Endothelial cell of umbilical vein (primary cell): ENCODE measurements around the gene ABRAXAS1. TPM values are rescaled to one million over a fixed set of nuclear protein-coding genes. Genes with fewer than 3 reads are reported as not detected.
"Not testable (repeated sequence)": the region's sequence is repeated elsewhere in the genome, so short reads cannot be mapped to it uniquely, and the experiment has no call there.

ENCODE experiments used
- BruUV-seq: library from RNA; stranded (reverse); fragments of 400-500 nt; replicated peaks from 2 replicates; lab custom pipeline; 2021; lab: Mats Ljungman, UMichigan
- CTCF ChIA-PET: fragments of 300-600, 350-600 bp; sonication (Branson Sonifier 250); formaldehyde crosslinking; loops from one replicate; lab custom pipeline; 2021; ENCODE audit warnings: antibody characterized with exemption, inconsistent platforms; lab: Charles Lee
- POLR2A ChIA-PET: fragments of 300-600, 350-600 bp; sonication (Branson Sonifier 250); formaldehyde crosslinking; loops from one replicate; lab custom pipeline; 2021; ENCODE audit warnings: antibody characterized with exemption, inconsistent platforms; lab: Charles Lee
- DNase-seq: peaks from one replicate; pipeline ENCODE4 v3.0.0-alpha.2; 2011; ENCODE audit warnings: low read depth, low spot score
- FAIRE-seq: peaks from 2 replicates; lab custom pipeline; 2011; peaks lifted over from hg19 to GRCh38; lab: Jason Lieb, UNC
- H2AFZ ChIP-seq: 2 replicates; pipeline ENCODE4 v1.6.0; 2012; ENCODE audit warnings: low read depth, low read length, control low read depth, inconsistent platforms
- H3K27ac ChIP-seq: 2 replicates; pipeline ENCODE4 v1.5.1; 2011; ENCODE audit warnings: low read depth, mild to moderate bottlenecking, control low read depth, low read length, moderate library complexity; ENCODE audit not compliant: insufficient read depth
- H3K27me3 ChIP-seq, 2 experiments: 2 replicates each; pipeline versions ENCODE4 v1.6.0 to v1.6.1; 2011; ENCODE audit warnings: low read length in 2 of 2, mixed read lengths in 1 of 2; ENCODE audit not compliant: control insufficient read depth in 2 of 2, insufficient read depth in 2 of 2
- H3K36me3 ChIP-seq, 2 experiments: 2 replicates in 1 of 2; 3 replicates in 1 of 2; pipeline ENCODE4 v1.5.1; 2011; ENCODE audit warnings: low read length in 2 of 2, mild to moderate bottlenecking in 1 of 2, moderate library complexity in 1 of 2; ENCODE audit not compliant: control insufficient read depth in 2 of 2, insufficient read depth in 2 of 2; ENCODE audit errors: extremely low read depth in 1 of 2
- H3K4me1 ChIP-seq: 3 replicates; pipeline ENCODE4 v1.5.1; 2011; ENCODE audit warnings: mild to moderate bottlenecking, low read length; ENCODE audit not compliant: control insufficient read depth, insufficient read depth; ENCODE audit errors: extremely low read depth
- H3K4me2 ChIP-seq: 2 replicates; pipeline ENCODE4 v1.6.1; 2011; ENCODE audit warnings: low read length, control low read depth, mixed read lengths; ENCODE audit not compliant: insufficient read depth
- H3K4me3 ChIP-seq, 3 experiments: fragments of 200-600 bp in 1 of 3; sonication (generic), shearing (Covaris generic) in 1 of 3; replicated peaks in 1 of 3; 2 replicates each; pipeline ENCODE4 v1.5.1; 2011 to 2016; ENCODE audit warnings: control low read depth in 3 of 3, low read length in 3 of 3, mild to moderate bottlenecking in 2 of 3, inconsistent platforms in 1 of 3, low read depth in 1 of 3, moderate library complexity in 1 of 3; ENCODE audit not compliant: insufficient read depth in 1 of 3
- H3K79me2 ChIP-seq: 2 replicates; pipeline ENCODE4 v1.6.0; 2012; ENCODE audit warnings: low read length, inconsistent platforms; ENCODE audit not compliant: control insufficient read depth, insufficient read depth
- H3K9ac ChIP-seq: replicated peaks from 2 replicates; pipeline ENCODE3; 2011; ENCODE audit warnings: low read length, control low read depth; ENCODE audit not compliant: insufficient read depth; ENCODE audit errors: extremely low read depth
- H3K9me1 ChIP-seq: replicated peaks from 3 replicates; pipeline ENCODE4 v1.6.0; 2011; ENCODE audit warnings: mild to moderate bottlenecking, low read length; ENCODE audit not compliant: control insufficient read depth, insufficient read depth; ENCODE audit errors: extremely low read depth
- H3K9me3 ChIP-seq: replicated peaks from 2 replicates; pipeline ENCODE4 v1.5.1; 2012; ENCODE audit warnings: low read length, inconsistent platforms; ENCODE audit not compliant: control insufficient read depth, insufficient read depth
- H4K20me1 ChIP-seq: replicated peaks from 2 replicates; pipeline ENCODE3; 2011; ENCODE audit warnings: mild to moderate bottlenecking, low read length; ENCODE audit not compliant: control insufficient read depth, insufficient read depth; ENCODE audit errors: extremely low read depth
- EZH2 ChIP-seq: IDR thresholded peaks from 2 replicates; pipeline ENCODE4 v1.6.1; 2012; ENCODE audit warnings: borderline replicate concordance, low read depth, mild to moderate bottlenecking, moderate library complexity, low read length, inconsistent platforms; ENCODE audit not compliant: severe bottlenecking
- FOS ChIP-seq: IDR thresholded peaks from 2 replicates; pipeline ENCODE4 v1.6.1; 2011; ENCODE audit warnings: mild to moderate bottlenecking, low read length, moderate library complexity, borderline replicate concordance; ENCODE audit not compliant: insufficient read depth
- GATA2 ChIP-seq: IDR thresholded peaks from 2 replicates; pipeline ENCODE4 v1.7.0; 2011; ENCODE audit warnings: low read depth, mild to moderate bottlenecking, moderate library complexity, mixed read lengths, low read length; ENCODE audit not compliant: insufficient read length, insufficient read depth
- JUN ChIP-seq: IDR thresholded peaks from 2 replicates; pipeline ENCODE4 v1.6.1; 2011; ENCODE audit warnings: borderline replicate concordance, low read depth; ENCODE audit not compliant: insufficient read length, insufficient read depth
- MYC ChIP-seq: IDR thresholded peaks from one replicate; pipeline ENCODE4 v1.6.1; 2011; ENCODE audit warnings: mild to moderate bottlenecking, low read depth, low read length
- POLR2A ChIP-seq: IDR thresholded peaks from 2 replicates; pipeline ENCODE4 v1.6.1; 2012; ENCODE audit warnings: low read depth, mild to moderate bottlenecking, control low read depth, low read length
- POLR2AphosphoS5 ChIP-seq: IDR thresholded peaks from 2 replicates; pipeline ENCODE4 v1.6.1; 2012; ENCODE audit warnings: low read depth, mild to moderate bottlenecking, control low read depth, low read length, moderate library complexity; ENCODE audit not compliant: insufficient read depth
- dilution Hi-C: fragments of 300-500 bp; cut with MboI; formaldehyde crosslinking; loops from one replicate; pipeline ENCODE4 v1.15.0; 2019; ENCODE audit warnings: low sequenced_read_pairs; ENCODE audit not compliant: extremely low pct_ligation_motif_present
- intact Hi-C: fragments of 100-400 bp; cut with micrococcal nuclease; formaldehyde crosslinking; loops from one replicate; pipeline ENCODE4 v1.10.0; 2022
- polyA plus RNA-seq, 4 experiments: library from polyadenylated mRNA; depleted of rRNA in 3 of 4; stranded (reverse) in 3 of 4; unstranded in 1 of 4; fragments of >200 nt; gene quantifications; 2 replicates each; pipeline versions ENCODE4 v1.2.1 to v1.2.3, GENCODE V29; 2011 to 2012; ENCODE audit warnings: missing spikeins in 1 of 4
- total RNA-seq: library from RNA; stranded (reverse); gene quantifications from 2 replicates; pipeline ENCODE4 v1.2.3, GENCODE V29; 2021
- TF ChIP-seq, protein P1 (sequence below), 2 donors: IDR thresholded peaks; 1 replicate in 1 of 2; 2 replicates in 1 of 2; pipeline ENCODE4 v1.5.1; 2011; ENCODE audit warnings: low read length in 2 of 2, mild to moderate bottlenecking in 2 of 2, moderate library complexity in 2 of 2, control low read depth in 1 of 2, inconsistent platforms in 1 of 2, low read depth in 1 of 2; ENCODE audit not compliant: insufficient read depth in 1 of 2; ENCODE audit errors: extremely low read depth in 1 of 2
- TF ChIP-seq, protein P2 (sequence below): IDR thresholded peaks from 2 replicates; pipeline ENCODE4 v1.6.1; 2011; ENCODE audit not compliant: insufficient read depth, insufficient read length

ABRAXAS1 gene
- total and polyA plus RNA-seq, 2 donors (not counting 3 experiments of a cell fraction or from before 2014, with no cell fraction given) = 5.5 to 16.7 TPM

DNA sequence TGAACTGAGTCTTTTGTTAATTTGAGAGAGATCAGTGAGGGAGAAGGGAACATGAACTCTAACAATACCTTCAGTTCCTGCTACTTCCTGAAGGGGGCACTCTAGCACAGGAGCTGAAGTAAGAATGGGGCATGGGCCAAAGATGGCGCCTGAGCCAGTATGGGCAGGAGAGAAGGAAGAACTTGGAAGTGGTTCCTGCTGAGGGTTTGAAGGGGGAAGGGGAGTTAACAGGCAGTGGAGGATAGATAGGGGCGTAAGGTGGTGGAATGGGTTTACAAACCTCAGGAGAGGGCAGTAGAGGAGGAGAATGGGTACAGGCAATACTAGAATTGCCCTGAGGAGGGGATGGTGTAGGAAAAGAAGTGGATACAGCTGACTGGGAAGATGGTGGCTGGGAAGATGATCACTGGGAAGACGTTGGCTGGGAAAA, 24.3 kb upstream of the ABRAXAS1 start:
- H3K4me3 ChIP-seq, H3K4me2 ChIP-seq, H3K27me3 ChIP-seq, H3K36me3 ChIP-seq, H3K9ac ChIP-seq, H3K9me1 ChIP-seq, H3K9me3 ChIP-seq, dilution Hi-C loops, BruUV-seq, H3K27ac ChIP-seq, H3K4me1 ChIP-seq, H3K79me2 ChIP-seq, H4K20me1 ChIP-seq: not testable (repeated sequence)
- CTCF ChIA-PET = interaction anchor here (0.6 to 5.5 kb wide), 14 partner anchors 11 to 1019 kb away, joined by 3 to 81 read pairs (median 4); partner anchors contain the start of genes COQ2 and GPAT3
- TF ChIP-seq, protein P1, sequence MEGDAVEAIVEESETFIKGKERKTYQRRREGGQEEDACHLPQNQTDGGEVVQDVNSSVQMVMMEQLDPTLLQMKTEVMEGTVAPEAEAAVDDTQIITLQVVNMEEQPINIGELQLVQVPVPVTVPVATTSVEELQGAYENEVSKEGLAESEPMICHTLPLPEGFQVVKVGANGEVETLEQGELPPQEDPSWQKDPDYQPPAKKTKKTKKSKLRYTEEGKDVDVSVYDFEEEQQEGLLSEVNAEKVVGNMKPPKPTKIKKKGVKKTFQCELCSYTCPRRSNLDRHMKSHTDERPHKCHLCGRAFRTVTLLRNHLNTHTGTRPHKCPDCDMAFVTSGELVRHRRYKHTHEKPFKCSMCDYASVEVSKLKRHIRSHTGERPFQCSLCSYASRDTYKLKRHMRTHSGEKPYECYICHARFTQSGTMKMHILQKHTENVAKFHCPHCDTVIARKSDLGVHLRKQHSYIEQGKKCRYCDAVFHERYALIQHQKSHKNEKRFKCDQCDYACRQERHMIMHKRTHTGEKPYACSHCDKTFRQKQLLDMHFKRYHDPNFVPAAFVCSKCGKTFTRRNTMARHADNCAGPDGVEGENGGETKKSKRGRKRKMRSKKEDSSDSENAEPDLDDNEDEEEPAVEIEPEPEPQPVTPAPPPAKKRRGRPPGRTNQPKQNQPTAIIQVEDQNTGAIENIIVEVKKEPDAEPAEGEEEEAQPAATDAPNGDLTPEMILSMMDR (IDR thresholded peaks at IDR 0.05; ENCODE audit: extremely low read depth in 1 of 2, insufficient read depth in 1 of 2, low read depth in 1 of 2, low read length in 2 of 2) = peak; percentile 54 to 58
- peak overlapping the region; percentile 97 for H2AFZ ChIP-seq
- peak; percentile 43 for DNase-seq
- intact Hi-C loops = loop anchor here (1.0 to 10.0 kb wide), 3 partner anchors 131 to 996 kb away; no protein-coding TSS in a partner anchor
- peak; percentile 63 for FAIRE-seq
- POLR2A ChIA-PET = interaction anchor here (0.6 kb wide), 1 partner anchor 121 kb away, joined by 3 read pairs; no protein-coding TSS in a partner anchor

DNA sequence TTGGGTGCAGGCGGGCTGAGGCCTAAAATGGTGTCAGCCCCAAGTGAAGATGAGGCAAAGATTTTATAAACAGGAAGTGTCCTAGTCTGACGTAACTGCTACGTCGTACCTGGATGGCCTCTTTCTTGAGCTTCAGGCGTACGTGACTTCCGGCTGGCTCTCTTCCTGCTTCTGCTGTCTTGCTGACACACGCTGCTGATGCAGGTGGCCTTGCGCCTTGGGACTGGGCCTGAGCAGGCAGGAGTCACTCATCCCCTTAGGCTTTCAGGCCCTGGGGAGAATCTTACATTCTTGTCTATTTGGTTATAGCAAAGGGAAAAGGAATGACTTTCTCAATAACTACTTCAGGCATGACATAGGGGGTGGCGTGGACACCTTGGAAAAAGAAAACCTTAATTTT, 20.1 kb upstream of the ABRAXAS1 start:
- Histone ChIP-seq H3K27ac (no peak overlapping the region), H3K79me2 (no peaks in the 10 kb centered on the region), H3K9me1 (no peaks in the 10 kb centered on the region), H4K20me1 (no peaks in the 10 kb centered on the region), H3K36me3 (no peaks in the 10 kb centered on the region), H3K9ac (no peak overlapping the region), H3K4me1 (no peaks in the 10 kb centered on the region), H3K4me2 (no peak overlapping the region), H3K9me3 (no peaks in the 10 kb centered on the region), H3K27me3 (peaks cover 0 to 2% of the 10 kb centered on the region in 2 experiments), H3K4me3 (no peak overlapping the region), H2AFZ (no peak overlapping the region)
- TF ChIP-seq MYC (no peak), POLR2A (no peak), GATA2 (no peak), POLR2AphosphoS5 (no peak), JUN (no peak), FOS (no peak), EZH2 (no peak)
- TF ChIP-seq, protein P1 (IDR thresholded peaks at IDR 0.05; ENCODE audit: extremely low read depth in 1 of 2, insufficient read depth in 1 of 2, low read depth in 1 of 2, low read length in 2 of 2) = no peak
- TF ChIP-seq, protein P2, sequence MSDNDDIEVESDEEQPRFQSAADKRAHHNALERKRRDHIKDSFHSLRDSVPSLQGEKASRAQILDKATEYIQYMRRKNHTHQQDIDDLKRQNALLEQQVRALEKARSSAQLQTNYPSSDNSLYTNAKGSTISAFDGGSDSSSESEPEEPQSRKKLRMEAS = no peak
- no peak for FAIRE-seq
- ChIA-PET POLR2A (interaction anchor here (0.7 kb wide), 1 partner anchor 8 kb away, joined by 4 read pairs; no protein-coding TSS in a partner anchor), CTCF (no interaction called here)
- intact Hi-C loops (loop anchor here (5.0 to 10.0 kb wide), 2 partner anchors 752 to 1000 kb away; no protein-coding TSS in a partner anchor), dilution Hi-C loops (no loop called here)
- BruUV-seq = no TSS peak
- DNase-seq = no peak
